ENCODE measurements around the gene ALPP. TPM values are rescaled to one million over a fixed set of nuclear protein-coding genes. Genes with fewer than 3 reads are reported as not detected.
A peak's percentile ranks its signal among the peaks of the same experiment; 100 is the strongest.
"Not testable (repeated sequence)": the region's sequence is repeated elsewhere in the genome, so short reads cannot be mapped to it uniquely, and the experiment has no call there.

The ALPP gene
- total RNA-seq, 1 experiment from 2014 or later = not detected

GRCh38 chr2:232363064-232363783, 15.3 kb upstream of the ALPP start:
- DNase-seq (ENCODE audit: low read depth) = not testable (repeated sequence)

- DNase-seq (ENCODE audit: low read depth) = no peak
Observed at GRCh38 chr2:232363784-232364615, 14.6 kb upstream of the ALPP start.

- DNase-seq (ENCODE audit: low read depth) = not testable (repeated sequence)
Observed at GRCh38 chr2:232364806-232365594, 13.6 kb upstream of the ALPP start.

- peak; percentile 54 for DNase-seq (ENCODE audit: low read depth)
Observed at GRCh38 chr2:232365621-232366321, 12.8 kb upstream of the ALPP start.

- DNase-seq (ENCODE audit: low read depth) = not testable (repeated sequence)
Observed at GRCh38 chr2:232366461-232366860, 12.1 kb upstream of the ALPP start.

- no peak for DNase-seq (ENCODE audit: low read depth)
Observed at GRCh38 chr2:232367016-232367415, 11.5 kb upstream of the ALPP start.

- DNase-seq (ENCODE audit: low read depth) = no peak
Observed at GRCh38 chr2:232367591-232368233, 10.8 kb upstream of the ALPP start.

- DNase-seq (ENCODE audit: low read depth) = peak; percentile 54
Observed at GRCh38 chr2:232368311-232368731, 10.2 kb upstream of the ALPP start.

- no peak for DNase-seq (ENCODE audit: low read depth)
Observed at GRCh38 chr2:232369126-232369951, 9.2 kb upstream of the ALPP start.

GRCh38 chr2:232370007-232370406, 8.5 kb upstream of the ALPP start:
- not testable (repeated sequence) for DNase-seq (ENCODE audit: low read depth)

GRCh38 chr2:232372231-232373208, 6.0 kb upstream of the ALPP start:
- DNase-seq (ENCODE audit: low read depth) = peak; percentile 59

GRCh38 chr2:232374356-232374755, 4.2 kb upstream of the ALPP start:
- DNase-seq (ENCODE audit: low read depth) = no peak

- no peak for DNase-seq (ENCODE audit: low read depth)
Observed at GRCh38 chr2:232375164-232375563, 3.4 kb upstream of the ALPP start.

- DNase-seq (ENCODE audit: low read depth) = no peak
Observed at GRCh38 chr2:232376260-232376659, 2.3 kb upstream of the ALPP start.

GRCh38 chr2:232376713-232377112, 1.8 kb upstream of the ALPP start:
- no peak for DNase-seq (ENCODE audit: low read depth)

GRCh38 chr2:232377319-232377718, 1.2 kb upstream of the ALPP start:
- no peak for DNase-seq (ENCODE audit: low read depth)

- DNase-seq (ENCODE audit: low read depth) = no peak
Observed at GRCh38 chr2:232377841-232378734, 463 bp upstream of the ALPP start.
